Chondrocyte (in vitro differentiated cells): ENCODE measurements around the gene SOX1. TPM values are rescaled to one million over a fixed set of nuclear protein-coding genes. Genes with fewer than 3 reads are reported as not detected.

Source experiments
- DNase-seq: peaks from one replicate; pipeline ENCODE4 v3.0.0; 2021; ENCODE audit warnings: mixed read lengths, low spot score
- H3K27ac Mint-ChIP-seq: one replicate; pipeline ENCODE4 v1.8.0; 2021; ENCODE audit warnings: mild to moderate bottlenecking, moderate library complexity, mixed read lengths; ENCODE audit not compliant: unreplicated experiment
- H3K27me3 Mint-ChIP-seq: 2 replicates; pipeline ENCODE4 v1.8.0; 2021; ENCODE audit warnings: low read depth, mixed read lengths
- H3K36me3 Mint-ChIP-seq: 2 replicates; pipeline ENCODE4 v1.8.0; 2021; ENCODE audit warnings: low read depth, mixed read lengths
- H3K4me1 Mint-ChIP-seq: 2 replicates; pipeline ENCODE4 v1.8.0; 2021; ENCODE audit warnings: low read depth, mild to moderate bottlenecking, mixed read lengths
- H3K4me3 Mint-ChIP-seq: one replicate; pipeline ENCODE4 v1.8.0; 2021; ENCODE audit warnings: mild to moderate bottlenecking, moderate library complexity, mixed read lengths; ENCODE audit not compliant: unreplicated experiment
- H3K9me3 Mint-ChIP-seq: 2 replicates; pipeline ENCODE4 v1.8.0; 2021; ENCODE audit warnings: low read depth, mixed read lengths
- total RNA-seq: library from RNA; stranded (reverse); gene quantifications from 3 replicates; pipeline ENCODE4 v1.2.1, GENCODE V29; 2021
- TF ChIP-seq, protein P1 (sequence below): fragments of 200-600 bp; sonication (generic); IDR thresholded peaks from 2 replicates; pipeline ENCODE4 v1.5.0; 2021; ENCODE audit warnings: antibody characterized with exemption, mild to moderate bottlenecking, moderate library complexity

SOX1 gene
- total RNA-seq, 1 donor from 2014 or later, result not detected

- no peaks in the 10 kb centered on the region for H3K4me1 Mint-ChIP-seq
- DNase-seq, result no peak
- H3K36me3 Mint-ChIP-seq, result no peaks in the 10 kb centered on the region
- H3K4me3 Mint-ChIP-seq, result no peak overlapping the region
- H3K27ac Mint-ChIP-seq, result no peak overlapping the region
- TF ChIP-seq, protein P1, sequence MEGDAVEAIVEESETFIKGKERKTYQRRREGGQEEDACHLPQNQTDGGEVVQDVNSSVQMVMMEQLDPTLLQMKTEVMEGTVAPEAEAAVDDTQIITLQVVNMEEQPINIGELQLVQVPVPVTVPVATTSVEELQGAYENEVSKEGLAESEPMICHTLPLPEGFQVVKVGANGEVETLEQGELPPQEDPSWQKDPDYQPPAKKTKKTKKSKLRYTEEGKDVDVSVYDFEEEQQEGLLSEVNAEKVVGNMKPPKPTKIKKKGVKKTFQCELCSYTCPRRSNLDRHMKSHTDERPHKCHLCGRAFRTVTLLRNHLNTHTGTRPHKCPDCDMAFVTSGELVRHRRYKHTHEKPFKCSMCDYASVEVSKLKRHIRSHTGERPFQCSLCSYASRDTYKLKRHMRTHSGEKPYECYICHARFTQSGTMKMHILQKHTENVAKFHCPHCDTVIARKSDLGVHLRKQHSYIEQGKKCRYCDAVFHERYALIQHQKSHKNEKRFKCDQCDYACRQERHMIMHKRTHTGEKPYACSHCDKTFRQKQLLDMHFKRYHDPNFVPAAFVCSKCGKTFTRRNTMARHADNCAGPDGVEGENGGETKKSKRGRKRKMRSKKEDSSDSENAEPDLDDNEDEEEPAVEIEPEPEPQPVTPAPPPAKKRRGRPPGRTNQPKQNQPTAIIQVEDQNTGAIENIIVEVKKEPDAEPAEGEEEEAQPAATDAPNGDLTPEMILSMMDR, result no peak
- H3K9me3 Mint-ChIP-seq, result no peaks in the 10 kb centered on the region
- H3K27me3 Mint-ChIP-seq, result peaks cover 38% of the 10 kb centered on the region
Measured at GRCh38 chr13:112095354-112095753, 28.4 kb downstream of the SOX1 start.

GRCh38 chr13:112096959-112097358 is 30.0 kb downstream of the SOX1 start:
- H3K36me3 Mint-ChIP-seq, result no peaks in the 10 kb centered on the region
- no peaks in the 10 kb centered on the region for H3K9me3 Mint-ChIP-seq
- DNase-seq, result no peak
- TF ChIP-seq, protein P1, result no peak
- no peak overlapping the region for H3K4me3 Mint-ChIP-seq
- no peak overlapping the region for H3K27ac Mint-ChIP-seq
- H3K4me1 Mint-ChIP-seq, result no peaks in the 10 kb centered on the region
- H3K27me3 Mint-ChIP-seq, result peaks cover 49% of the 10 kb centered on the region

DNA sequence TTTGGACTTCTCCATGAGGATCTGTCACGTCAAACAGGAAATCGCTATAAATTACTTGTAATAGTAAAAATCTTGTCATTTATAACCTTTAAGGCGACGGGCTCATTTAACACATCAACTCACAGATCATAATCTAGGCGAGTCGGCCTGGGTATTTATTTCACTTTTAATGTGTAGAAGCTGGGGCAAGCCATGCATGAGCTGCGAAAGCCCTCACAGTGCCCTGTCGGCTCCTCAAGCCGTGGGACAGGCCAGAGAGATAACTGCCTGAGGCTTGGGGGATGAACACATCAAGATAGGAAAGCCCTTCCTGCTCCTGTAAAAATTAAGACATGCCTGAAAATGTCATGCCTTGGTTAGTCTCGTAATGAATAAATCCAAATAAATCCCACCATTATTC is 30.8 kb downstream of the SOX1 start:
- Mint-ChIP-seq H3K36me3 (no peaks in the 10 kb centered on the region), H3K4me1 (no peaks in the 10 kb centered on the region), H3K4me3 (no peak overlapping the region), H3K9me3 (no peaks in the 10 kb centered on the region), H3K27me3 (peaks cover 54% of the 10 kb centered on the region), H3K27ac (no peak overlapping the region)
- no peak for DNase-seq
- TF ChIP-seq, protein P1, result no peak

DNA sequence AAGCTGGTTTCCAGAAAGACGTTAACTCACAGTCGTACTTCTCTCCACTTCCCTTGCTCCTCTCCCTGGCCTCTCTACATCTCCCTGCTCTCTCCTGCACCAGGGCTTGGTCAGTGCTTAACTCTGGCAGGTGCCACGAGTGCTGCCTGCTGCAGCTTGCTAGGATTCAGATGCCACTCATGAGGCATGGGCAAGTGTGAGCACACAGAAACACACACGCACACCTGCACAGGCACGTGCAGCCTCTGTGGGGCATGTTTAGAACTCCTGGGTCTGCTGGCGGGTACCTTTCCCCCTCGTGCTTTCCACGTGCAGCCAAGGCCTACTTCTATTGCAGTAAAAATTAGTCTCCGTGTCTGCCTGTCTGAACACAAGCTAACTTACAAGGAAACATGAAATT is 31.8 kb downstream of the SOX1 start:
- TF ChIP-seq, protein P1, result no peak
- H3K4me1 Mint-ChIP-seq, result no peaks in the 10 kb centered on the region
- DNase-seq, result no peak

DNA sequence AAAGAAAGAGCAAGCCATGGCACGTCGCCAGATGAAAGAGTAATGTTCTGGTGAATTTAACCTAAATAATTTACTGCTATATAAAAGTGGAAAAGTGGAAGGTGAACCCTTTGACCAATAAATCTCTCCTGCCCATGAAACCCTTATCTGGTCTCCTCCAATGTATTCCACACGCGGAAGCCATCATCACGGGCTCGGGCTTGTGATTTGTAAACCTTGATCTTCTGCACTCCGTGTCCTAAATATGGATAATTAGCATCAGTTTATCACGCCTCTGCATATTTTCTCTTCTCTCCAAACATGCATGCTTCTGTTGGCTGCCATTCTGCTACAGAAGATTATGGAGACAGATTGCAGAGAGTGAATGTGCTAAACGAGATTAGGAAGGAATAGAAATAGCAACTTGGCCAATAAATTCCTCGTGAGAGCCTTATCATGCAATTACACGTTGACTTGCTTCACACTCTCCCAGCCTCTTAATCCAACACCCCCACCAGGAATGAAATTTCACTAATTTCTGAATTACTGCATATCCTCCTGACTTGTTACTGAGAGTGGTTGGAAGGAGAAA is 34.5 kb downstream of the SOX1 start:
- TF ChIP-seq, protein P1, result no peak
- DNase-seq, result no peak
- H3K27me3 Mint-ChIP-seq, result peaks cover 51% of the 10 kb centered on the region
- no peaks in the 10 kb centered on the region for H3K9me3 Mint-ChIP-seq
- no peak overlapping the region for H3K4me3 Mint-ChIP-seq
- no peak overlapping the region for H3K27ac Mint-ChIP-seq
- H3K4me1 Mint-ChIP-seq, result peaks cover 11% of the 10 kb centered on the region
- no peaks in the 10 kb centered on the region for H3K36me3 Mint-ChIP-seq

More for the DNA sequence above, 31.8 kb downstream of the SOX1 start:
- H3K27ac Mint-ChIP-seq, result no peak overlapping the region
- H3K27me3 Mint-ChIP-seq, result peaks cover 53% of the 10 kb centered on the region
- no peak overlapping the region for H3K4me3 Mint-ChIP-seq
- H3K9me3 Mint-ChIP-seq, result no peaks in the 10 kb centered on the region
- H3K36me3 Mint-ChIP-seq, result no peaks in the 10 kb centered on the region
